Pancreas (tissue), 10 donors: ENCODE measurements around the gene NRCAM. TPM values are rescaled to one million over a fixed set of nuclear protein-coding genes. Genes with fewer than 3 reads are reported as not detected.
"Not testable (repeated sequence)": the region's sequence is repeated elsewhere in the genome, so short reads cannot be mapped to it uniquely, and the experiment has no call there.

Experiments used
- ATAC-seq, 4 donors: fragments of 200-7000 bp; cut with Tn5 transposase; one replicate each; pipeline versions ENCODE4 v1.8.0 to v1.9.1; 2020; ENCODE audit warnings: mild to moderate bottlenecking in 4 of 4, moderate library complexity in 4 of 4
- DNase-seq, 6 donors: peaks; one replicate each; pipeline ENCODE4 v3.0.0-alpha.2; 2020
- FAIRE-seq: peaks from 2 replicates; lab custom pipeline; 2012; peaks lifted over from hg19 to GRCh38; lab: Jason Lieb, UNC
- H3K27ac ChIP-seq, 4 donors: fragments of 200-600 bp; sonication (generic); 1 replicate in 3 of 4; 2 replicates in 1 of 4; pipeline versions ENCODE4 v1.5.0 to v1.8.0; 2020
- H3K27me3 ChIP-seq, 4 donors: fragments of 200-600 bp; one replicate each; pipeline ENCODE4 v1.8.0; 2021
- H3K36me3 ChIP-seq, 3 donors: fragments of 200-600 bp; sonication (generic) in 1 of 3; one replicate each; pipeline versions ENCODE4 v1.5.0 to v1.8.0; 2020 to 2021
- H3K4me1 ChIP-seq, 3 donors: fragments of 200-600 bp; one replicate each; pipeline ENCODE4 v1.8.0; 2021
- H3K4me3 ChIP-seq, 4 donors: fragments of 200-600 bp; sonication (generic) in 2 of 4; one replicate each; pipeline versions ENCODE4 v1.5.0 to v1.8.0; 2020 to 2021
- H3K9me3 ChIP-seq, 4 donors: fragments of 200-600 bp; one replicate each; pipeline ENCODE4 v1.8.0; 2021
- WGBS, 2 donors: extraction: QIAGEN DNeasy Blood & Tissue Kit; methylation state at CpG; one replicate each; pipeline ENCODE4 v1.1.7; 2013; 5-methylcytosine and 5-hydroxymethylcytosine counted together
- intact Hi-C, 3 donors: fragments of 100-400 bp; cut with DNase I; formaldehyde crosslinking; loops; one replicate each; pipeline versions ENCODE4 v1.11.1 to v1.14.2; 2022
- polyA plus RNA-seq, 2 donors: library from polyadenylated mRNA; stranded (reverse); fragments of 200-250 nt; gene quantifications; one replicate each; pipeline ENCODE4 v1.2.3, GENCODE V29; 2013
- total RNA-seq, 6 donors: library from RNA; stranded (reverse); fragmentation: NEBNext Ultra II Directional in 4 of 6; extraction: Animal tissue kit (Norgen Biotek cat#: 25700) in 4 of 6; gene quantifications; one replicate each; pipeline versions ENCODE4 v1.2.1 to v1.2.4, GENCODE V29; 2021 to 2023
- TF ChIP-seq, protein P1 (sequence below), 4 donors: fragments of 200-600 bp; sonication (generic) in 3 of 4; IDR thresholded peaks; one replicate each; pipeline versions ENCODE4 v1.5.0 to v1.8.0; 2021; ENCODE audit warnings: antibody characterized with exemption in 4 of 4
- donor health status: healthy with polysubstance abuse.
- donor health status: DM: no; HTN: no; CAD: no; lungs with moderate emphysema.
- donor health status: DM: no; HTN: no; CAD: no.
- donor health status: control.
- donor health status: control.
- donor health status: Bipolar disorder and iron deficiency.
- donor health status: DM: yes; HTN: yes; CAD: no.
- donor health status: DM: no; HTN: no; CAD: no.
- donor health status: DM: no; HTN: no; CAD: no.
- donor health status: DM: yes; HTN: yes; CAD: no.

The NRCAM gene
- total and polyA plus RNA-seq, 8 donors: 14.1 to 53.6 (median 40.4) TPM

DNA sequence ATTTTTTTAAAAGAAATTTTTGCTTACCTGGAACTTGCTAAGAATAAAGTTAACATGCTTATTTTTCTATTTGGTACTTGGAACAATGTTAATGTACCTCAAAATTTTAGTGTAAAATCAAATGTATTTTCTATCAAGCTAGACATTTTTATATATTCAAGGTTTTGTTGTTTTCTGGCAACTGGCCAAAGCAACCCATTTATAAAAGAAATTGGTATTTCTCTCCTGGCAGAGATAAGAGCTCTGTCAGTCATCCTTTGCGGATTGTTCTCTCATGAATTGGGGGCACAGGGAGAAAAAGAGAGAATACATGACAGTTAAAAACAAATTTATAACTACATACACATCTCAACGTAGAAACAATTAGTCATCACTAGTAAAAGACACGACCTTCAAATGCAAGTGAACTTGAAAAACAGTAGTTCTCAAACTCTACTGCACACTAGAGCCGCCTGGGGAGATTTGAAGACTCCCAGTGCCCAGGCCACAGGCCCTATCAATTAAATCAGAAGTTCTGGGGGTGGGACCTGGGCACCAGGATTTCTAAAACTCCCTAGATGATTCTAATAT, 173.7 kb downstream of the NRCAM start:
- H3K27me3 ChIP-seq: no peaks in the 10 kb centered on the region
- peak; percentile 40 to 70 (median 65) for ATAC-seq
- no peaks in the 10 kb centered on the region for H3K9me3 ChIP-seq
- no peak overlapping the region for H3K4me3 ChIP-seq
- H3K27ac ChIP-seq: no peak overlapping the region
- FAIRE-seq: no peak
- WGBS, 2 donors: 15 to 29% methylated on average over 4 of the region's 4 CpGs
- H3K36me3 ChIP-seq: no peaks in the 10 kb centered on the region
- TF ChIP-seq, protein P1, sequence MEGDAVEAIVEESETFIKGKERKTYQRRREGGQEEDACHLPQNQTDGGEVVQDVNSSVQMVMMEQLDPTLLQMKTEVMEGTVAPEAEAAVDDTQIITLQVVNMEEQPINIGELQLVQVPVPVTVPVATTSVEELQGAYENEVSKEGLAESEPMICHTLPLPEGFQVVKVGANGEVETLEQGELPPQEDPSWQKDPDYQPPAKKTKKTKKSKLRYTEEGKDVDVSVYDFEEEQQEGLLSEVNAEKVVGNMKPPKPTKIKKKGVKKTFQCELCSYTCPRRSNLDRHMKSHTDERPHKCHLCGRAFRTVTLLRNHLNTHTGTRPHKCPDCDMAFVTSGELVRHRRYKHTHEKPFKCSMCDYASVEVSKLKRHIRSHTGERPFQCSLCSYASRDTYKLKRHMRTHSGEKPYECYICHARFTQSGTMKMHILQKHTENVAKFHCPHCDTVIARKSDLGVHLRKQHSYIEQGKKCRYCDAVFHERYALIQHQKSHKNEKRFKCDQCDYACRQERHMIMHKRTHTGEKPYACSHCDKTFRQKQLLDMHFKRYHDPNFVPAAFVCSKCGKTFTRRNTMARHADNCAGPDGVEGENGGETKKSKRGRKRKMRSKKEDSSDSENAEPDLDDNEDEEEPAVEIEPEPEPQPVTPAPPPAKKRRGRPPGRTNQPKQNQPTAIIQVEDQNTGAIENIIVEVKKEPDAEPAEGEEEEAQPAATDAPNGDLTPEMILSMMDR (IDR thresholded peaks at IDR 0.05): no peak
- H3K4me1 ChIP-seq: peaks cover 3 to 10% (median 9%) of the 10 kb centered on the region in 3 donors
- no peak for DNase-seq
- intact Hi-C loops: no loop called here

DNA sequence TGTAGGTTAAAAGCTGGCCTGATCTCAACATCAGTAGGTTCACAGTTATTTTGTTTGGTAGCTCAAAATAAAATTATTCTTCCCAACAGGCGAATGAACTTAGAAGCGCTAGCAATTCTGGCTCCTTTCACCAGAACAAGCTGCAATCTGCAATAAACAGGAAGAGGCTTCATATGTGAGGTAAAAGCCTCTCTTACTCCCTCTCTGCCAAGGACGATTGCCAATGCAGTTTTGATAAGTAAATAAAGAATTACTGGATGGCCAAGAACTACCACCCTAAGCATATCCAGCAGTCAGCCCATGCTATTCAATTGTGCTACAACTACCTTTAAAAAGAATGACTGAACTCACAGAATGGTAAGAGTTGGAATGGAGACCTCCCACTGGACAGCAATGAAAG, 176.1 kb downstream of the NRCAM start:
- 17 to 22% methylated on average over 3 of the region's 3 CpGs for WGBS, 2 donors
- intact Hi-C loops: no loop called here
- no peak overlapping the region for H3K4me3 ChIP-seq
- H3K9me3 ChIP-seq: no peaks in the 10 kb centered on the region
- no peak overlapping the region for H3K27ac ChIP-seq
- no peaks in the 10 kb centered on the region for H3K36me3 ChIP-seq
- ATAC-seq: peak in 3 of 4 donors; percentile 78 to 87 (median 87)
- no peak for FAIRE-seq
- DNase-seq: no peak
- H3K27me3 ChIP-seq: no peaks in the 10 kb centered on the region
- H3K4me1 ChIP-seq: peaks cover 3 to 10% (median 9%) of the 10 kb centered on the region in 3 donors
- TF ChIP-seq, protein P1 (IDR thresholded peaks at IDR 0.05): no peak

DNA sequence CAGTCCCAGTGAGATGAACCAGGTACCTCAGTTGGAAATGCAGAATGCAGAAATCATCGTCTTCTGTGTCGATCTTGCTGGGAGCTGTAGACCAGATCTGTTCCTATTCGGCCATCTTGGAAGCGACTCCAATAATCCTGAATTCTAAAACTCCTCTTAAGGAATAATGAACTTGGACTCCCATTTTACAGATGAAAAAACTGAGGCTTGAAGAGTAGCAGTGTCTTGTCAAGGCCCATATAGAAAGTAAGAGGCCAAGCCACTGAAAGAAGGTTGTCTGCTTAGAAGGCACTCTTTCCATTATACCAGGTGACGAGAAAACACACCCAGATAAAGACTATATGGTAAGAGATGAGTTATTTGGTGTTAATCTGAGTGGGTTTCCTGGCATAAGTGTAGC, 177.5 kb downstream of the NRCAM start:
- DNase-seq (no peak), ATAC-seq (no peak), FAIRE-seq (no peak)
- Histone ChIP-seq H3K4me3 (no peak overlapping the region), H3K27me3 (no peaks in the 10 kb centered on the region), H3K36me3 (no peaks in the 10 kb centered on the region), H3K9me3 (no peaks in the 10 kb centered on the region), H3K4me1 (peaks cover 3 to 10% (median 9%) of the 10 kb centered on the region in 3 donors), H3K27ac (no peak overlapping the region)
- TF ChIP-seq, protein P1 (IDR thresholded peaks at IDR 0.05): no peak
- intact Hi-C loops: no loop called here
- whole genome bisulfite sequencing, 2 donors: 96 to 99% methylated on average over 5 of the region's 5 CpGs

DNA sequence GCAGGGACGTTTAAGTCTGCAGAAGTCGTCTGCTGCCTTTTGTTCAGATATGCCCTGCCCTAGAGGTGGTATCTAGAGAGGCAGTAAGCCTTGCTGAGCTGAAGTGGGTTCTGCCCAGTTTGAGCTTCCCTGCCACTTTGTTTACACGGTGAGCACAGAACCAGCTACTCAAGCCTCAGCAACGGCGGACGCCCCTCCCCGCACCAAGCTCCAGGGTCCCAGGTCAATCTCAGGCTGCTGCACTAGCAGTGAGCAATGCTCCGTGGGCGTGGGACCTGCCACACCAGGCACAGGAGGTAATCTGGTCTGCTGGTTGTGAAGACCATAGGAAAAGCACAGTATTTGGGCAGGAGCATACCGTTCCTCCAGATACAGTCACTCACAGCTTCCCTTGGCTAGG, 178.0 kb downstream of the NRCAM start:
- peak in 1 of 6 donors; percentile 30 for DNase-seq
- WGBS, 2 donors: 84 to 91% methylated on average over 10 of the region's 10 CpGs
- Histone ChIP-seq H3K27ac (no peak overlapping the region), H3K4me3 (no peak overlapping the region), H3K27me3 (no peaks in the 10 kb centered on the region), H3K9me3 (no peaks in the 10 kb centered on the region), H3K36me3 (no peaks in the 10 kb centered on the region), H3K4me1 (peaks cover 3 to 10% (median 9%) of the 10 kb centered on the region in 3 donors)
- TF ChIP-seq, protein P1 (IDR thresholded peaks at IDR 0.05): no peak
- no peak for ATAC-seq
- FAIRE-seq: no peak
- intact Hi-C loops: no loop called here

- H3K4me3 ChIP-seq, H3K27ac ChIP-seq, H3K36me3 ChIP-seq, DNase-seq, H3K9me3 ChIP-seq, intact Hi-C loops, FAIRE-seq, H3K4me1 ChIP-seq, H3K27me3 ChIP-seq, ATAC-seq: not testable (repeated sequence)
- WGBS, 2 donors: 85 to 87% methylated on average over 5 of the region's 5 CpGs
Observed at GRCh38 chr7:108274447-108274846, 181.8 kb downstream of the NRCAM start.

- intact Hi-C loops, FAIRE-seq, H3K4me3 ChIP-seq, H3K36me3 ChIP-seq, DNase-seq, H3K9me3 ChIP-seq, H3K4me1 ChIP-seq, ATAC-seq, H3K27me3 ChIP-seq, H3K27ac ChIP-seq: not testable (repeated sequence)
- WGBS, 2 donors: 99 to 100% methylated on average over 1 of the region's 1 CpG
Observed at GRCh38 chr7:108272891-108273290, 183.3 kb downstream of the NRCAM start.
